GM12873 (cell line): ENCODE results near the gene VPS18.

Experiments
- TF ChIP-seq, protein P1 (sequence below): IDR thresholded peaks from 2 replicates; pipeline ENCODE4 v1.5.1; 2012; ENCODE audit warnings: low read depth, mild to moderate bottlenecking, moderate library complexity, low read length, control low read depth; ENCODE audit not compliant: insufficient read depth; ENCODE audit errors: missing control alignments

The VPS18 gene

DNA sequence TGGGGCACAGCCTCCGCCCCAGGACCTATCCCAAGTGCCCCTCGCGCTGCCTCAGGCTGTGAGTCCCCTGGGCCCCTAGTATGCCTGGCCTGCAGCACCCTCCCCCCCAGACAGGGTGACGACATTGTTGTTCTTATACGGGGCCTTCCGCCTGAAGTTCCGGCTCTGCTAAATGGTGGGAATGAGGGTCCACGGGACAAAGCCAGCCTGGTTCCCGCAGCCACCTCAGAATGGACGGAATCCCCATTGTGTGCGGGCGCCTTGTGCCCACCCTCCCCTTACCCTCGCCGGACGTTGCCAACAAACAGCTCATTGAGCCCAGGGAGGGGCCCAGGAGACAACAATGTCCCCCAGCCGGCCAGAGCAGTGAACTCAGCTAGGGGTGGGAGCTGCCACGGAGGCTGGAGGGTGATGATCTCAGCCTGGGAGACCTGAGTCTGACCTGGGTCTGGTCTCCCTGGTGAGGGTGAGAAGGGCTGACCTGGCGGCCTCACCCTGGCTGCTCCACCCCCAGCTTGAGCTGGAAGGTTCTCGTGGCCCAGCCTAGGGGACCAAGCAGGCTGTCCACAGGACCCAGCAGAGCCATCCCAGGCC, 24.6 kb downstream of the VPS18 start:
- TF ChIP-seq, protein P1, sequence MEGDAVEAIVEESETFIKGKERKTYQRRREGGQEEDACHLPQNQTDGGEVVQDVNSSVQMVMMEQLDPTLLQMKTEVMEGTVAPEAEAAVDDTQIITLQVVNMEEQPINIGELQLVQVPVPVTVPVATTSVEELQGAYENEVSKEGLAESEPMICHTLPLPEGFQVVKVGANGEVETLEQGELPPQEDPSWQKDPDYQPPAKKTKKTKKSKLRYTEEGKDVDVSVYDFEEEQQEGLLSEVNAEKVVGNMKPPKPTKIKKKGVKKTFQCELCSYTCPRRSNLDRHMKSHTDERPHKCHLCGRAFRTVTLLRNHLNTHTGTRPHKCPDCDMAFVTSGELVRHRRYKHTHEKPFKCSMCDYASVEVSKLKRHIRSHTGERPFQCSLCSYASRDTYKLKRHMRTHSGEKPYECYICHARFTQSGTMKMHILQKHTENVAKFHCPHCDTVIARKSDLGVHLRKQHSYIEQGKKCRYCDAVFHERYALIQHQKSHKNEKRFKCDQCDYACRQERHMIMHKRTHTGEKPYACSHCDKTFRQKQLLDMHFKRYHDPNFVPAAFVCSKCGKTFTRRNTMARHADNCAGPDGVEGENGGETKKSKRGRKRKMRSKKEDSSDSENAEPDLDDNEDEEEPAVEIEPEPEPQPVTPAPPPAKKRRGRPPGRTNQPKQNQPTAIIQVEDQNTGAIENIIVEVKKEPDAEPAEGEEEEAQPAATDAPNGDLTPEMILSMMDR: no peak

- TF ChIP-seq, protein P1: no peak
Measured at GRCh38 chr15:40921949-40922607, 27.8 kb downstream of the VPS18 start.

GRCh38 chr15:40922608-40923005, 28.4 kb downstream of the VPS18 start:
- TF ChIP-seq, protein P1: no peak

- TF ChIP-seq, protein P1: no peak
Measured at GRCh38 chr15:40923551-40923950, 29.3 kb downstream of the VPS18 start.

DNA sequence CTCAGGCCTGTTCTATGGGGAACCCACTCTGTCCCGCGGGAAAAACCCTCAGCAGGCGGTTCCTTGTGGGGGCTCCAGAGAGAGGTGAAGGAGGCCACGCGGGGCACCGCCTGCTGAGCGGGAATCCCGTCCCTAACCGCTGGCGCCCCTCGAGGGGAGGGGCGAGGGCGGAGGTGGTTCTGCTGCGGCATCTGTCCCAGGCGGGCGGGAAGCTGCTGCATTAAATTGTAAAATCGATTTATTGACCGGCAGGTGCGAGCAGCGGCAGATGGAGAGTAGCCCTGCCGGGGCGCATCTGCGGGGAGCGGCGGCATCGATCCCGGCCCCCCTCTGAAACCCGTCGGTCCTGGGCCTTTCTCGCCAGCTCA, 31.2 kb downstream of the VPS18 start:
- TF ChIP-seq, protein P1: no peak

DNA sequence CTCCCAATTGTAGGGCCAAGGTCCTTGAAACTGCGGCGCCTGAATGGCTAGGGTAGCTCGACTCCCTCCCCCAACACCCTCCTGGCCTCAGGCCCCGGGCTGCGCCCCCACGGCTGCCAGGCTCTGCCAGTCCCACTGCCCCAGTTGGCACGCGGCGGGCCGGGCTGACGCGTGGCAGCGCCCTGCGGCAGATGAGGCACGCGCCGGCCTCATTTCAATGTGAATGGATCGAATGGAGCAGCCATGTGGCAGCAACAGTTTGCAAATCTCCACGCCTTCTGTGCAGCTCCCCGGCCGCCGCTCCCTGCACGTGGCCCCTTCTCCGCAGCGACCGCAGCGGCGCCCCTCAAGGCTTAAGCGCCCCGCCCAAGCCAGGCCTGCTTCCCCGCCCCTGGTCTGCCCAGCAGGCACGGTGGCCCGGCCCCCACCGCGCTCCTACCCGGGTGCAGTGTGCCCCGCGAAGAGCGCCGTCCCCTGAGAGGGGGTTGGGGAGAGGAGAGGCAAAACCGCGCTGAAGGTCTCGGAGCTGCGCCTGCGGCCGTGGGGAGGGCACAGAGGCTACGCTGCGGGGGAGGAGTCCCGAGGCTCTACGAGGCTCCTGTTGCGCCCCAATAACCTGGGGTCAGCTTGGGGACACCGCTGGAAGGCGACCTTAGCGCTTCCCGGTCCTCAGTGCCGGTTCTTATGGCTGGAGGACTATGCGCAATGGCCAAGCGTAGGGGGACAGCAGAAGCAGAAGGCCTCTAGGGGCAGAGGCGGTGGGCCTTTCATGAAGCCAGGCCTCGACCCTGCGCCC, 31.8 kb downstream of the VPS18 start:
- TF ChIP-seq, protein P1: peak; percentile 4
